ENCODE data around the gene HBM.
"Not testable (repeated sequence)": the region's sequence is repeated elsewhere in the genome, so short reads cannot be mapped to it uniquely, and the experiment has no call there.

The HBM gene

DNA sequence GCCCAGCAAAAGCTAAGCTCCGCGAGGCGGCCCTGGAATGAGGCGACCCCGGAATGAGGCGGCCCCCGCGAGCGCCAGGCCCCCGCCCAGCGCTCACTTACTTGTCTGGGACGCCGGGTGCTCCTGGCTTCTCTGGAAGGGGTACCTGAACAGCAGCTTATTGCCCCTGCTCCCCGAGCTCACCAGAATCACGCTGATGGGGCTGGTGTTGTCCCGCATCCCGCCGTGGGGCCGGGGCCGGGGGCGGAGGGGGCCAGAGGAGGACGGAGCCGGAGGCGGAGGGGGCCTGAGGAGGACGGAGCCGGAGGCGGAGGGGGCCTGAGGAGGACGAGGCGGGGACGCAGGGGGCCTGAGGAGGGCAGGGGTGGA is 27.7 kb upstream of the HBM start:
- Mint-ChIP-seq H3K27ac (peak overlapping the region; percentile 94), H3K36me3 (peaks cover 35% of the 10 kb centered on the region), H3K4me3 (peak overlapping the region; percentile 88), H3K9me3 (no peaks in the 10 kb centered on the region), H3K4me1 (peaks cover 27% of the 10 kb centered on the region)
- ATAC-seq, result peak; percentile 48
- peak; percentile 26 to 72 for DNase-seq (ENCODE audit: low spot score in 2 of 2)

DNA sequence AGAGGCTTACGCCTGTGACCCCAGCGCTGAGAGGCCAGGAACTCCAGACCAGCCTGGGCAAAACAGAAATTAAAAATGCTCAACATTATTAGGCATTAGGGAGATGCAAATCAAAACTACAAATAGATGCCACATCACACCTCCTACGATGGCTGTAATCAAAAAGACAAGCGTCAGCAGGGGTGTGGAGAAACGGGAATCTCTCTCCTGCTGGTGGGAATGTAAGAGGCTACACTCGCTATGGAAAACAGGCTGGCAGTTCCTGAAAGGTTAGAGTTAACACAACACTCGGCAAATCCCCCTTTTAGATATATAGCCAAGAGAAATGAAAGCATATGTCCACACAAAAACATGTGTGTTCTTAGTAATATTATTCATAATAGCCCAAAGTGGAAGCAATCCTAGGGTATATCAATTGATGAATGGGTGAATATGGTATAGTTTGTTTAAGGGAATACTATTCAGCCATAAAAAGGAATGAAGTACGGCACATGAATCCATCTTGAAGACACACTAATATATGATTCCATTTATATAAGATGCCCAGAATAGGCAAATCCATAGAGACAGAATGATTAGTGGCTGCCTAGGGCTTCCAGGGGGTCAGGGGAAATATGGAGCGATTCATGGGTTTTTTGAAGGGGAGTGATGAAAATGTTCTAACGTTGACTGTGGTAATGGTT is 25.5 kb upstream of the HBM start:
- H3K4me3 Mint-ChIP-seq, result peak overlapping the region; percentile 88
- no peak overlapping the region for H3K27ac Mint-ChIP-seq
- peaks cover 26% of the 10 kb centered on the region for H3K36me3 Mint-ChIP-seq
- peaks cover 12% of the 10 kb centered on the region for H3K4me1 Mint-ChIP-seq
- no peaks in the 10 kb centered on the region for H3K9me3 Mint-ChIP-seq
- ATAC-seq (no peak), DNase-seq (ENCODE audit: low spot score in 2 of 2) (no peak)

DNA sequence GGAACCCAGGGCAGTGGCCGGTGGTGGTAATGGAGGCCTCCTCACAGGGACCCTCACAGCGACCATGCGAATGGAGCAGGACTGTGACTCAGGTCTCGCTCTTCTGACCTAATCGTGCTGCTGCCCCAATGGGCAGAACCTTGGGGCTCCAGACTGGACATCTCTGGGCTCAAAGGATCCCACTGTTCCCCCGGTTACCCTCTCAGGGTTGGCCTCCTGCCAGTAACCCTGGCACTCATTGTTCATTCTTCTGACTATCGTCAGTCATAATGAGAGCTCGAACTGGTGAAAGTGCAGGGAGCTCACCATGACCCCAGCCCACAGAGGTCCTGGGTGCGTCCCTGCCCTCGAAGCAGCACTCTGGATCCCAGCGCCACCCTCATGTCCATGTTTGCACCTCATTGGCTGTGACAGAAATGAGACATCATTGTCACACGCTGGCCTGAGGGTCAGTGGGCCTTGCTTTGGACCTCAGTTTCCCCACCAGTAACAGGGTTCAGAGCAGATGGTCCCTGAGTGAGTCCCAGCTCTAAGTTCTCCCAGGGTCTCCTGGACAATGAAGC is 23.3 kb upstream of the HBM start:
- ATAC-seq (no peak), DNase-seq (ENCODE audit: low spot score in 2 of 2) (no peak)
- Mint-ChIP-seq H3K27ac (no peak overlapping the region), H3K36me3 (peaks cover 13% of the 10 kb centered on the region), H3K4me3 (no peak overlapping the region), H3K4me1 (peaks cover 6% of the 10 kb centered on the region), H3K9me3 (no peaks in the 10 kb centered on the region)

DNA sequence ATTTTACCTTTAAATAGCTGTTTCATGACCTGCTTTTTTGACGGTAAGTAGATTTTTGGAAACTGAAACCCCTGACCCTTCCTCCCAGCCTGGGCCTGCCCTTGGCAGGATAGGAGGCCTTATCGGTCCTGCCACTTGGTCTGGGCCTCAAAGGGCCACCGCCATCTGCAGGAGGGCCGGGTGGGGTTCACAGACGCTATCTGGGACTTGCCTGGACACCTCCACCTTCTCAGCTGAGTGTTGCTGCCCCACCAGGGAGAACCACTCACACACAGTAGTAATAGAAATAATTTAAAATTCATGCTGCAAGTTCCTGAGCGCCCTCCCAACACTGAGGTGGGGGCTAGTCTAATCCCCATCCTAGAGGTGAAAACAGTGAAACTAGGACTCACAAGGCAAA is 22.7 kb upstream of the HBM start:
- Mint-ChIP-seq H3K27ac (no peak overlapping the region), H3K4me1 (peaks cover 6% of the 10 kb centered on the region), H3K9me3 (no peaks in the 10 kb centered on the region), H3K4me3 (no peak overlapping the region), H3K36me3 (peaks cover 10% of the 10 kb centered on the region)
- DNase-seq (ENCODE audit: low spot score in 2 of 2) (no peak), ATAC-seq (no peak)

DNA sequence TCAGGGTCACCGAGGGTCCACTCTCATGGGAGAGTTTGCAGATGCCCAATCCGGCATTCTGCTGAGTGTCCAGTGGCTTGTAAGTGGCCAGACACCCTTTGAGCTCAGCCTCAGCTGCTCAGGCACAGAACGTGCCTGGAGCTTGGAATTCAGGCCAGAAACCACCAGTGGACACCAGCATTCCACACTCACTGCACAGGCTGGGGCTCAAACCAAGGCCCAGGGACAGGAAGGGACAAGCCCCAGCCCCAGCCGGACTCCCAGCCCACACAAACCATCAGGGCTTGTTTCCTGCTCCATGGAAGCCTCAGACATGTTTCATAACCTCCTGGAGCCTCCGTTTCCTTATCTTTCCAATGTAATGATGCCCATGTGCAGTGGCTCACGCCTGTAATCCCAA is 22.3 kb upstream of the HBM start:
- H3K4me1 Mint-ChIP-seq, result peaks cover 6% of the 10 kb centered on the region
- H3K36me3 Mint-ChIP-seq, result peaks cover 6% of the 10 kb centered on the region
- H3K27ac Mint-ChIP-seq, result no peak overlapping the region
- ATAC-seq (no peak), DNase-seq (ENCODE audit: low spot score in 2 of 2) (no peak)
- H3K9me3 Mint-ChIP-seq, result no peaks in the 10 kb centered on the region
- H3K4me3 Mint-ChIP-seq, result no peak overlapping the region

DNA sequence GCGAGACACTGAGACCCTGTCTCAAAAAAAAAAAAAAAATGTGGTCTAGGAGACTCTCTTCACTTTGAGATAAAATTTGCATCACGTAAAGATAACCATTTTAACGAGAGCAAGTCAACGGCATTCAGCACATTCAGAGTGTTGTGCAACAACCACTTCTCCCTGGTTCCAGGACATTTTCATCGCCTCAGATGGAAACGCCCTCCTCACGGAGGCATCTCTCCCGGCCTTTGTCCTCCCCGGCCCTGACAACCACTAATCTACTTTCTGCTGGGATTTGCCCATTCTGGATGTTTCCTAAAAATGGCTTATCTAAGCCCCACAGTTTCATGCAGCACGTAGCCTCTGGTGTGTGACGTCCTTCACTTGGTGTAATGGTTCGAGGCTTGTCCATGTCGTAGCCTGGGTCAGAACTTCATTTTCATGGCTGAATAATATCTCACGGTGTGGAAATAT is 21.0 kb upstream of the HBM start:
- Mint-ChIP-seq H3K27ac (no peak overlapping the region), H3K36me3 (no peaks in the 10 kb centered on the region), H3K4me3 (no peak overlapping the region), H3K4me1 (no peaks in the 10 kb centered on the region), H3K9me3 (no peaks in the 10 kb centered on the region)
- no peak for ATAC-seq
- no peak for DNase-seq (ENCODE audit: low spot score in 2 of 2)

DNA sequence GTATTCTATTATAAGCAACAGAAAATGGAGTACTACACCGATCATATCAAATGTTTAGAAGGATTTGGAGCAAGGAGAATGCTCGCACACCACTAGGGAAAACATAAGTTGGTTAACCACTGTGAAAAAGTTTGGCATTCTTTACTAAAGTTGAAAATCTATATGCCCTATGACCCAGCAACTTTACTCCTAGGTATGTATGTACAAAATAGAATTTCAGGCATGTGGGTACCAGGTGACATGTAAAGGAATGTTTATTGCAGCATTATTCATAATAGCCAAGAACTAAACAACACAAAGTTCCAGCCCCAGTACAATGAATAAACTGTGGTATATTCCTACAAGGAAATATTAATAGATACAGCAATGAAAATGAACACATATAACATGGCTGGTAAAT is 19.1 kb upstream of the HBM start:
- DNase-seq (ENCODE audit: low spot score in 2 of 2), result no peak
- Mint-ChIP-seq H3K9me3 (no peaks in the 10 kb centered on the region), H3K36me3 (no peaks in the 10 kb centered on the region), H3K4me1 (no peaks in the 10 kb centered on the region), H3K4me3 (no peak overlapping the region), H3K27ac (no peak overlapping the region)
- no peak for ATAC-seq

DNA sequence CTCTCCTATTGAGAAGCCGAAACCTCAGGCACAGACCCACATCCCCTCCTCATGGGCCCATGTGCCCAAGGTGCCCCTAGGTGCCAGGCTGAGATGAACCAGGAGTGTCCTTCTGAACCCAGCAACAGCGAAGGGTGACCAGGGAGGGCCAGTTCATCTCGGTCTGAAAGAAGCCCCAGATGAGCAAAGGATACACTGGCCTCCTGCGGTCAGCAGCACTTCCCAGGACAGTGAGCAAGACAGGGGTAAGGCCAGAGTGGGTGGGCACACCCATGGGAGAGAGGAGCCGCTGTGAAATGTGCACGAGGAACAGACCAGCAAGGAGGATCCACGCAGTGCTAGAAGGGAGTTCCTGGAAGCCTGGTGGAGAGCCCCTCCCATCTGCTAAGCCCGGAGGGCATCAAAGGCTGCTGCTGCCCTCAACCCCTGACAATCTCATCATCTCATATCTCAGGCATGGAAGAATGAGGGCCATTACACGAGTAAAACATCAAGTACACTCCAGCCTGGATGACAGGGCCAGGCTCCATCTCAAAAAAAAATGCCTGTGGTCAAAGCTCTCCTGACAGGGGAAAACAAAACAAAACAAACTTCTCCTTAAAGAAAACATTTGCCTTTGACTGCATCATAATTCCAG is 16.6 kb upstream of the HBM start:
- Mint-ChIP-seq H3K9me3 (no peaks in the 10 kb centered on the region), H3K4me1 (no peaks in the 10 kb centered on the region), H3K27ac (no peak overlapping the region), H3K36me3 (no peaks in the 10 kb centered on the region), H3K4me3 (no peak overlapping the region)
- ATAC-seq (no peak), DNase-seq (ENCODE audit: low spot score in 2 of 2) (no peak)

DNA sequence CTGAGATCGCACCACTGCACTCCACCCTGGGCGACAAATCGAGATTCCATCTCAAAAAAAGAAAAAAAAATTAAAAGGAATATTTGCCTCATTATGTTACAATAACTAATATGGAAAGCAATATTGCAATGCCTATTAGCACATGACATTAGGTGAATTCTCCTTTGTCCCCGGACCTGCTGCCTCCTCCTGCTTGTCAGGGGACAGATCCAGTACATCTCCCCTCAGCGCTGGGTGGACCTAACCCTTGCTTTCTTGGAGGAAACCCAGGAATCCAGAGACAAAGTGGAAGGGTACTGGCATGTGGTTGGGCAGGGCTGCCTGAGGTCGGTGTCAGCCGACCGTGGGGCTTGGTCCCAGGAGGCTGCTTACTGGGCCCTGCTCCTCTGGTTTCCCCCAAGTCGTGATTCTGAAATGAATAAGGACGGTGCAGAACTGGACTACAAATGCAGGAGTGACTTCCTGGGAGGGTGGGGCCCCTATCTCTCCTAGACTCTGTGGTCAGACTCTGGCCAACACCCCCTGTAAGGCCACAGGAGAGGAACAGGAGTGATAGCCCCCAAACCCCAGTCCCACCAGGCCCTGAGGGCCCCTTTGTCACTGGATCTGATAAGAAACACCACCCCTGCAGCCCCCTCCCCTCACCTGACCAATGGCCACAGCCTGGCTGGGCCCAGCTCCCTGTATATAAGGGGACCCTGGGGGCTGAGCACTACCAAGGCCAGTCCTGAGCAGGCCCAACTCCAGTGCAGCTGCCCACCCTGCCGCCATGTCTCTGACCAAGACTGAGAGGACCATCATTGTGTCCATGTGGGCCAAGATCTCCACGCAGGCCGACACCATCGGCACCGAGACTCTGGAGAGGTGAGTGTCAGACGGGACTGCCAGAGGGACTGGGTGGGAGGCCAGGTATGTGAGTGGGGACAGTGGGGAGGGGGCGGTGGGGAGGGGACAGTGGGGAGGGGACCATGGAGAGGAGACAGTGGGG is 13.3 kb upstream of the HBM start, which contains the start of gene HBZ:
Gene HBZ, plus strand, starts transcription at position 504 of the 988 bp plus-strand sequence. Its CDS starts 266 bp downstream, at position 770.
- H3K36me3 Mint-ChIP-seq, result no peaks in the 10 kb centered on the region
- H3K9me3 Mint-ChIP-seq, result no peaks in the 10 kb centered on the region
- ATAC-seq (no peak), DNase-seq (ENCODE audit: low spot score in 2 of 2) (no peak)
- peaks cover 8% of the 10 kb centered on the region for H3K4me1 Mint-ChIP-seq
- peak within 1 kb of the TSS; percentile 30 for H3K4me3 Mint-ChIP-seq
- H3K27ac Mint-ChIP-seq, result no peak within 1 kb of the TSS

DNA sequence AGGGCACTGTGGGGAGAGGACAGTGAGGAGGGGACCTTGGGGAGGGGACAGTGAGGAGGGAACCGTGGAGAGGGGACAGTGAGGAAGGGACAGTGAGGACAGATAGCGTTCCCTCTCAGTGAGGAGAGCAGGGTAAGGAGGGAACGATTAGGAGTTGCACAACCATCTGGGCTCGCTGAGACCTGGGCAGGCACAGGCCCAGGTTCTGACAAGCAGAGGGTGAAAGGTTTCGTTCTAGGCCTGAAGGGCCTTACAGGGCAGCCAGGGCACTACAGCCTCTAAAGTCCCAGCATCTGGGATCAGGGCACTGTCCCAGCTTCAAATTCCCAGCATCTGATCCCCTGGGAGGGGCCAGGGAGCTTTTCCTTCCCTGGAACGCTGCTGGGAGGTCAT is 12.7 kb upstream of the HBM start:
- H3K36me3 Mint-ChIP-seq; H3K4me1 Mint-ChIP-seq; H3K9me3 Mint-ChIP-seq; H3K27ac Mint-ChIP-seq; DNase-seq (ENCODE audit: low spot score in 2 of 2): not testable (repeated sequence)
- peak; percentile 38 for ATAC-seq
- peak overlapping the region; percentile 30 for H3K4me3 Mint-ChIP-seq

DNA sequence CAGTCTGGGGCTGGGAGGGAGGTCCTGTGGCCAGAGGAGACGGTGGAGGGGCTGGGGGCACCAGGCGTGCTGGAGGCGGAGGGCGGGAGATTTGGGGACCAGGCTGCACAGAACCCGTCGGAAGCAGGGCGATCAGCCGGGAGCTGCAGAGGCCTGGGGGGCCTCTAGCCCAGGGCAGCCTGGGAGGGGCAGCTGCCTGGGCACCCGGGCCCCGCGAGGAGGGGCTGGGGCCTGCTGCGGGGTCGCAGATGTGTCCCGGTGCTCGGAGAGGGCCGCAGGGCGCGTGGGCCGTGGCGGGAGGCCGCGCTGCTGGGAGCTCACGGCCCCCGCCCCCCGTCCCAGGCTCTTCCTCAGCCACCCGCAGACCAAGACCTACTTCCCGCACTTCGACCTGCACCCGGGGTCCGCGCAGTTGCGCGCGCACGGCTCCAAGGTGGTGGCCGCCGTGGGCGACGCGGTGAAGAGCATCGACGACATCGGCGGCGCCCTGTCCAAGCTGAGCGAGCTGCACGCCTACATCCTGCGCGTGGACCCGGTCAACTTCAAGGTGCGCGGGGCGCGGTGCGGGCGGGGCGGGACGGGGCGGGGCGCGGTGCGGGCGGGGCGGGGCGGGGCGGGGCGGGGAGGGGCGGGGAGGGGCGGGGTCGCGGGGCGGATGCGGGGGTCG is 12.1 kb upstream of the HBM start:
- ATAC-seq, result peak; percentile 62

DNA sequence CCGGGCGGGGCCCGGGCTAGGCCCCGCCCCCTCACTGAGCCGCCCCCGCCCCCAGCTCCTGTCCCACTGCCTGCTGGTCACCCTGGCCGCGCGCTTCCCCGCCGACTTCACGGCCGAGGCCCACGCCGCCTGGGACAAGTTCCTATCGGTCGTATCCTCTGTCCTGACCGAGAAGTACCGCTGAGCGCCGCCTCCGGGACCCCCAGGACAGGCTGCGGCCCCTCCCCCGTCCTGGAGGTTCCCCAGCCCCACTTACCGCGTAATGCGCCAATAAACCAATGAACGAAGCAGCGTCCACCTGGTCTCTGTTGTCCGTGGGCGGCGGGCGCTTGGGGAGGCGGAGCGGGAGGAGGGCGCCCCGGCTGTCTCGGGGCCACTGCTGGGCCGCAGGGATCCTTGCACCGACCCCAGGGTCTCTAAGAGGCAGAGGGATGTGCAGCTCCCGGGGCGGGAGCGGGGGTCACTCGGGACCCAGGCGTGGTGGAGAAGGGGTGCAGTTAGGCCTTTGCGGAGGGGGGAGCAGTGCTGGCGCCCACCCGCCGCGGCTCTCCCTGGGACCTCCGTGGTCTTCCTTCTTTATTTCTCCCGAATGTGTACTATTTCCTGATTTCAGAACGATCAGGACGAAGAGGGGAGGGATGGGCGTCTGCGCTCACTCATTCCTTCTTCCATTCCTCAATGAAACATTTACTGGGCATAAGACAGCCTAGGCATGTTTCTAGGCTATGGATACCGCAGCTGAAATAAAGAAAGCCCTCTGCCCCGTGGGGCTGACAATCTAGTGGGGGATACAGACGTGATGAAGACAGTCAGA is 11.4 kb upstream of the HBM start:
- DNase-seq (ENCODE audit: low spot score in 2 of 2) (no peak), ATAC-seq (peak; percentile 59)
- no peaks in the 10 kb centered on the region for H3K36me3 Mint-ChIP-seq
- H3K27ac Mint-ChIP-seq, result no peak overlapping the region
- peaks cover 8% of the 10 kb centered on the region for H3K4me1 Mint-ChIP-seq
- H3K9me3 Mint-ChIP-seq, result no peaks in the 10 kb centered on the region
- peak overlapping the region; percentile 63 for H3K4me3 Mint-ChIP-seq

More for the DNA sequence above, 12.1 kb upstream of the HBM start:
- not testable (repeated sequence) for H3K4me1 Mint-ChIP-seq; H3K27ac Mint-ChIP-seq; H3K36me3 Mint-ChIP-seq; DNase-seq (ENCODE audit: low spot score in 2 of 2); H3K9me3 Mint-ChIP-seq
- peak overlapping the region; percentile 63 for H3K4me3 Mint-ChIP-seq

DNA sequence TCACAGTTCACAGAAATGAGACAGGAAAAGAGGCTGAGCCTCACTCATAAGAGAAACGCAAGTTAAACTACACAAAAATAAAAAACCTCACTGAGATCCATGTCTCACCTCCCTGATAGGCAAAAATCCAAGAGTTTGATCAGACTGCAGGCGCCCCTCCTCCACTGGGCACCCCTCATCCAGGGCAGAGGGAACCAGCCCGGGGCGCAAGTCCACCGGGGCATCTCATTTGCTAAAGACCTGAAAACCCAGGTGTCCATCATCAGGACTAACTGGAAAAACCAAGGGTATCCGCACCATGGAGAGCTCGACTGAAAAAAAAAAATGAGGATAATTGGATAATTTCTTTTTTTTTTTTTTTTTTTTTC is 10.8 kb upstream of the HBM start:
- Mint-ChIP-seq H3K27ac (no peak overlapping the region), H3K4me1 (peaks cover 8% of the 10 kb centered on the region), H3K9me3 (no peaks in the 10 kb centered on the region), H3K4me3 (peak overlapping the region; percentile 63), H3K36me3 (no peaks in the 10 kb centered on the region)
- ATAC-seq, result no peak
- no peak for DNase-seq (ENCODE audit: low spot score in 2 of 2)

DNA sequence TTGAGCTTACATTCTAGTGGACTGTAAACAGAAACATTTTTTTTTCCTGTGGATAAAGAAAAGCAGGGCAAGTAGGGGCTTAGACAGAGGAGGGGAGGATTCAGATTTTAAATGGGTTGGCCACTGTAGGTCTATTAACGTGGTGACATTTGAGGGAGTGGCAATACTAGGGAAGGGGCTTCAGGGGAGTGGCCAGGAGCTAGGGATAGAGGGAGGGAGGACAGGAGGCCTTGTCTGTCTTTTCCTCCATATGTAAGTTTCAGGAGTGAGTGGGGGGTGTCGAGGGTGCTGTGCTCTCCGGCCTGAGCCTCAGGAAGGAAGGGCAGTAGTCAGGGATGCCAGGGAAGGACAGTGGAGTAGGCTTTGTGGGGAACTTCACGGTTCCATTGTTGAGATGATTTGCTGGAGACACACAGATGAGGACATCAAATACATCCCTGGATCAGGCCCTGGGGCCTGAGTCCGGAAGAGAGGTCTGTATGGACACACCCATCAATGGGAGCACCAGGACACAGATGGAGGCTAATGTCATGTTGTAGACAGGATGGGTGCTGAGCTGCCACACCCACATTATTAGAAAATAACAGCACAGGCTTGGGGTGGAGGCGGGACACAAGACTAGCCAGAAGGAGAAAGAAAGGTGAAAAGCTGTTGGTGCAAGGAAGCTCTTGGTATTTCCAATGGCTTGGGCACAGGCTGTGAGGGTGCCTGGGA is 6.5 kb upstream of the HBM start:
- Mint-ChIP-seq H3K27ac (no peak overlapping the region), H3K9me3 (no peaks in the 10 kb centered on the region), H3K4me1 (peaks cover 8% of the 10 kb centered on the region), H3K4me3 (no peak overlapping the region), H3K36me3 (no peaks in the 10 kb centered on the region)
- ATAC-seq (no peak), DNase-seq (ENCODE audit: low spot score in 2 of 2) (no peak)
